GM19193 (cell line): ENCODE data around the gene PDZD7.

ENCODE experiments used
- POLR2A ChIP-seq: IDR thresholded peaks from 4 replicates; pipeline ENCODE4 v1.6.1; 2011; ENCODE audit not compliant: insufficient read depth, insufficient read length; ENCODE audit errors: extremely low read depth

Gene PDZD7

GRCh38 chr10:100981178-100981772 is 49.7 kb downstream of the PDZD7 start:
- no peak for TF ChIP-seq POLR2A

- no peak for TF ChIP-seq POLR2A
Measured at GRCh38 chr10:100980711-100981110, 50.2 kb downstream of the PDZD7 start.

- TF ChIP-seq POLR2A = no peak
Measured at GRCh38 chr10:100980311-100980710, 50.6 kb downstream of the PDZD7 start.

GRCh38 chr10:100979791-100980272 is 51.1 kb downstream of the PDZD7 start:
- no peak for TF ChIP-seq POLR2A

- TF ChIP-seq POLR2A = no peak
Measured at GRCh38 chr10:100978901-100979195, 52.1 kb downstream of the PDZD7 start.

GRCh38 chr10:100978121-100978900 is 52.6 kb downstream of the PDZD7 start:
- no peak for TF ChIP-seq POLR2A

- TF ChIP-seq POLR2A = no peak
Measured at GRCh38 chr10:100977436-100977835, 53.5 kb downstream of the PDZD7 start.

GRCh38 chr10:100976906-100977305 is 54.0 kb downstream of the PDZD7 start:
- no peak for TF ChIP-seq POLR2A

GRCh38 chr10:100972904-100973535 is 57.9 kb downstream of the PDZD7 start:
- TF ChIP-seq POLR2A = no peak

GRCh38 chr10:100972115-100972903 is 58.6 kb downstream of the PDZD7 start:
- TF ChIP-seq POLR2A = no peak

GRCh38 chr10:100970914-100971811 is 59.8 kb downstream of the PDZD7 start:
- no peak for TF ChIP-seq POLR2A

- no peak for TF ChIP-seq POLR2A
Measured at GRCh38 chr10:100970076-100970913, 60.6 kb downstream of the PDZD7 start.
